PFSK-1 (cell line): ENCODE data around the gene LONP1.

ENCODE experiments used
- FOXP2 ChIP-seq: optimal IDR thresholded peaks from 2 replicates; pipeline ENCODE3; 2011; ENCODE audit warnings: borderline replicate concordance, control low read depth, inconsistent platforms; ENCODE audit not compliant: insufficient read depth; ENCODE audit errors: extremely low read length, extremely low read depth
- REST ChIP-seq, 2 experiments: IDR thresholded peaks; 2 replicates each; pipeline versions ENCODE4 v1.6.1 to v1.8.0; 2011 to 2012; ENCODE audit warnings: low read depth in 2 of 2, low read length in 2 of 2, control low read depth in 1 of 2, inconsistent platforms in 1 of 2, mild to moderate bottlenecking in 1 of 2, moderate library complexity in 1 of 2; ENCODE audit not compliant: insufficient read depth in 1 of 2
- SIN3A ChIP-seq: IDR thresholded peaks from 2 replicates; pipeline ENCODE4 v1.6.1; 2012; ENCODE audit warnings: mild to moderate bottlenecking, low read length, moderate library complexity, borderline replicate concordance; ENCODE audit not compliant: insufficient read depth
- TAF1 ChIP-seq: IDR thresholded peaks from 2 replicates; pipeline ENCODE4 v1.6.1; 2012; ENCODE audit warnings: low read length, control low read depth, borderline replicate concordance; ENCODE audit not compliant: insufficient read depth

GRCh38 chr19:5706876-5707573 is 12.9 kb downstream of the LONP1 start:
- TF ChIP-seq FOXP2 = no peak
- TF ChIP-seq REST (IDR thresholded peaks at IDR 0.05; ENCODE audit: insufficient read depth in 1 of 2, low read depth in 2 of 2, low read length in 2 of 2) = no peak
- TF ChIP-seq TAF1 = no peak
- TF ChIP-seq SIN3A = no peak
